Measurements from ENCODE around the gene ZNF770.

- TF ChIP-seq, protein P1, sequence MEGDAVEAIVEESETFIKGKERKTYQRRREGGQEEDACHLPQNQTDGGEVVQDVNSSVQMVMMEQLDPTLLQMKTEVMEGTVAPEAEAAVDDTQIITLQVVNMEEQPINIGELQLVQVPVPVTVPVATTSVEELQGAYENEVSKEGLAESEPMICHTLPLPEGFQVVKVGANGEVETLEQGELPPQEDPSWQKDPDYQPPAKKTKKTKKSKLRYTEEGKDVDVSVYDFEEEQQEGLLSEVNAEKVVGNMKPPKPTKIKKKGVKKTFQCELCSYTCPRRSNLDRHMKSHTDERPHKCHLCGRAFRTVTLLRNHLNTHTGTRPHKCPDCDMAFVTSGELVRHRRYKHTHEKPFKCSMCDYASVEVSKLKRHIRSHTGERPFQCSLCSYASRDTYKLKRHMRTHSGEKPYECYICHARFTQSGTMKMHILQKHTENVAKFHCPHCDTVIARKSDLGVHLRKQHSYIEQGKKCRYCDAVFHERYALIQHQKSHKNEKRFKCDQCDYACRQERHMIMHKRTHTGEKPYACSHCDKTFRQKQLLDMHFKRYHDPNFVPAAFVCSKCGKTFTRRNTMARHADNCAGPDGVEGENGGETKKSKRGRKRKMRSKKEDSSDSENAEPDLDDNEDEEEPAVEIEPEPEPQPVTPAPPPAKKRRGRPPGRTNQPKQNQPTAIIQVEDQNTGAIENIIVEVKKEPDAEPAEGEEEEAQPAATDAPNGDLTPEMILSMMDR (IDR thresholded peaks at IDR 0.05; ENCODE audit: insufficient read depth, low read length), result no peak
- no peak for TF ChIP-seq POLR2AphosphoS5 (IDR thresholded peaks at IDR 0.05; ENCODE audit: low read depth)
These were observed 26.2 kb upstream of the ZNF770 start for GRCh38 chr15:35014241-35014640.

Data from HL-60 (cell line).